Measurements from ENCODE around the gene BRICD5.

DNA sequence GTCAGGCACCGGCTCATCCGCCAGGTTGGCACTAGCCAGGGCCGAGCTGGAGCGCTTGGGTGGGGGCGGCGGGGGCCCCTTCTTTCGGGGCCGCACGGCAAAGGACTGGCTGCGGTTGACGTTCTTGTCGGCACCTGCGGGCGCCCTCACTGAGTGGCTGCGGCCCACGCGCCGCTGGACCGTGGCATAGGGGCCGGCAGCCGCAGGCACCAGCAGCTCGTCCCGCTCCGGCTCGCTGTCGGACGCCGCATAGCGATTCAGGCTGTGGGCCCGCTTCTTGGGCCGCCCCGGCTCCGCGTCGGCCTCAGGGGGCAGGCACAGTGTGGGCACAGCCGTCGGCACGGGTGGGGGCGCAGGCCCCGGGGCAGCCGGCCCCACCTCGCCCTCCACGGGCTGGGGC, 30.2 kb downstream of the BRICD5 start:
- TF ChIP-seq EZH2 (IDR thresholded peaks at IDR 0.05; ENCODE audit: low read depth) (no peak), CTCF (conservative IDR thresholded peaks at IDR 0.05) (no peak)

All from PC-9 (cell line).